K562 (cell line): ENCODE measurements around the gene DNAJB12. TPM values are rescaled to one million over a fixed set of nuclear protein-coding genes. Genes with fewer than 3 reads are reported as not detected.

Experiments
- ATAC-seq: fragments of 200-7000 bp; cut with Tn5 transposase; 3 replicates; pipeline ENCODE4 v1.9.1; 2020; ENCODE audit warnings: moderate library complexity
- BruUV-seq: library from RNA; stranded (reverse); fragments of 400-500 nt; replicated peaks from 2 replicates; lab custom pipeline; 2021; lab: Mats Ljungman, UMichigan
- CTCF ChIA-PET: fragments of 300-600 bp; formaldehyde crosslinking; extraction: SDS; loops from one replicate; lab custom pipeline; 2021; ENCODE audit warnings: low intra/inter-chr PET ratio; lab: Yijun Ruan, JAX
- POLR2A ChIA-PET: fragments of 300-600, 350-650 bp; sonication (Branson Sonifier 250); formaldehyde crosslinking; extraction: SDS; loops from one replicate; lab custom pipeline; 2021; ENCODE audit warnings: antibody characterized with exemption, inconsistent platforms; lab: Yijun Ruan, JAX
- DNase-seq, 4 experiments: peaks; one replicate each; pipeline versions ENCODE4 v3.0.0 to v3.0.0-alpha.2; 2011 to 2018; ENCODE audit warnings: low spot score in 3 of 4, mixed read lengths in 3 of 4; ENCODE audit errors: extremely low read depth in 1 of 4
- FAIRE-seq: peaks from 2 replicates; lab custom pipeline; 2011; peaks lifted over from hg19 to GRCh38; lab: Jason Lieb, UNC
- H2AFZ ChIP-seq: 2 replicates; pipeline ENCODE4 v1.6.0; 2011; ENCODE audit warnings: low read depth, low read length, control low read depth, inconsistent platforms
- H3K27ac ChIP-seq: fragments of 200-600 bp; 3 replicates; pipeline ENCODE4 v1.8.0; 2011; ENCODE audit warnings: low read depth, mild to moderate bottlenecking, control low read depth, inconsistent platforms, low read length, moderate library complexity, mixed read lengths; ENCODE audit errors: extremely low read depth
- H3K27me3 ChIP-seq, 2 experiments: fragments of 300-600 bp in 1 of 2; 2 replicates in 1 of 2; 3 replicates in 1 of 2; pipeline versions ENCODE4 v1.6.0 to v1.8.0; 2011; ENCODE audit warnings: inconsistent platforms in 2 of 2, low read length in 2 of 2, mild to moderate bottlenecking in 1 of 2, mixed read lengths in 1 of 2, moderate library complexity in 1 of 2; ENCODE audit not compliant: control insufficient read depth in 2 of 2, insufficient read depth in 2 of 2
- H3K36me3 ChIP-seq: fragments of 300-600 bp; 3 replicates; pipeline ENCODE4 v1.8.0; 2011; ENCODE audit warnings: mild to moderate bottlenecking, low read length, inconsistent platforms; ENCODE audit not compliant: control insufficient read depth, insufficient read depth
- H3K4me1 ChIP-seq, 2 experiments: fragments of 200-600 bp in 1 of 2; replicated peaks in 1 of 2; 2 replicates in 1 of 2; 3 replicates in 1 of 2; pipeline versions ENCODE4 v1.5.1 to v1.8.0; 2011; ENCODE audit warnings: inconsistent platforms in 2 of 2, low read length in 2 of 2, mild to moderate bottlenecking in 1 of 2, mixed read lengths in 1 of 2, moderate library complexity in 1 of 2; ENCODE audit not compliant: control insufficient read depth in 2 of 2, insufficient read depth in 2 of 2
- H3K4me2 ChIP-seq: 2 replicates; pipeline ENCODE4 v1.6.1; 2011; ENCODE audit warnings: low read length, control low read depth, inconsistent platforms, mixed read lengths; ENCODE audit not compliant: insufficient read depth
- H3K4me3 ChIP-seq: fragments of 200-600 bp; sonication (generic), shearing (Covaris generic); 2 replicates; pipeline ENCODE4 v1.5.1; 2016; ENCODE audit warnings: control low read depth, inconsistent platforms
- H3K79me2 ChIP-seq: fragments of 200-600 bp; 3 replicates; pipeline ENCODE4 v1.8.0; 2011; ENCODE audit warnings: low read length, inconsistent platforms; ENCODE audit not compliant: control insufficient read depth, insufficient read depth
- H3K9ac ChIP-seq, 2 experiments: 2 replicates each; pipeline versions ENCODE4 v1.6.0 to v1.6.1; 2011; ENCODE audit warnings: low read depth in 2 of 2, low read length in 2 of 2, control low read depth in 1 of 2, inconsistent platforms in 1 of 2, mild to moderate bottlenecking in 1 of 2, mixed read lengths in 1 of 2; ENCODE audit not compliant: insufficient read depth in 1 of 2
- H3K9me1 ChIP-seq: one replicate; pipeline ENCODE4 v1.6.0; 2011; ENCODE audit warnings: inconsistent platforms, mild to moderate bottlenecking, low read length, moderate library complexity; ENCODE audit not compliant: control insufficient read depth, insufficient read depth
- H3K9me3 ChIP-seq: replicated peaks from 2 replicates; pipeline ENCODE4 v1.5.1; 2011; ENCODE audit warnings: low read depth, low read length, inconsistent platforms; ENCODE audit not compliant: control insufficient read depth, insufficient read depth
- H4K20me1 ChIP-seq: replicated peaks from 2 replicates; pipeline ENCODE4 v1.6.1; 2011; ENCODE audit warnings: low read length, inconsistent platforms, mixed read lengths; ENCODE audit not compliant: control insufficient read depth, insufficient read depth
- CBX3 ChIP-seq, 2 experiments: IDR thresholded peaks; 1 replicate in 1 of 2; 2 replicates in 1 of 2; pipeline ENCODE4 v1.6.1; 2012; ENCODE audit warnings: inconsistent platforms in 2 of 2, low read length in 2 of 2, borderline replicate concordance in 1 of 2, control low read depth in 1 of 2
- FOXA3 ChIP-seq, 2 experiments: fragments of 450-650 bp in 1 of 2; sonication (generic) in 1 of 2; formaldehyde crosslinking; IDR thresholded peaks in 1 of 2; conservative IDR thresholded peaks in 1 of 2; 2 replicates each; pipeline versions ENCODE4 v1.4.0 to v1.8.0; 2020 to 2022; ENCODE audit warnings: mild to moderate bottlenecking in 2 of 2, missing genetic modification reagents in 1 of 2
- RBM25 ChIP-seq: fragments of 200-400 bp; formaldehyde crosslinking; IDR thresholded peaks from 2 replicates; pipeline ENCODE4 v1.6.1; 2018; ENCODE audit warnings: low read length, low read depth, moderate library complexity; ENCODE audit not compliant: severe bottlenecking
- SRSF7 ChIP-seq: fragments of 200-400 bp; formaldehyde crosslinking; optimal IDR thresholded peaks from 2 replicates; pipeline ENCODE3; 2017; ENCODE audit warnings: mild to moderate bottlenecking, low read depth, low read length
- STAT5A ChIP-seq: IDR thresholded peaks from 2 replicates; pipeline ENCODE4 v1.6.1; 2012; ENCODE audit warnings: low read length, inconsistent platforms, borderline replicate concordance
- TRIM28 ChIP-seq: fragments of 450-650 bp; IDR thresholded peaks from 2 replicates; pipeline ENCODE4 v1.6.1; 2017
- ZNF75A ChIP-seq: fragments of 450-650 bp; formaldehyde crosslinking; IDR thresholded peaks from 2 replicates; pipeline ENCODE4 v1.4.0; 2020; ENCODE audit warnings: mild to moderate bottlenecking
- WGBS: fragments of 100-300 bp; shearing (Covaris generic); methylation state at CpG from one replicate; pipeline ENCODE4 v1.1.6; 2016; ENCODE audit warnings: low coverage, mixed read lengths; ENCODE audit not compliant: insufficient coverage; ENCODE audit errors: missing lambda C conversion rate; 5-methylcytosine and 5-hydroxymethylcytosine counted together
- in situ Hi-C: fragments of 300-500 bp; cut with MboI; formaldehyde crosslinking; loops from 4 replicates; pipeline ENCODE4 v1.15.0; 2018; ENCODE audit warnings: inconsistent platforms, mixed read lengths
- intact Hi-C: fragments of 100-400 bp; cut with micrococcal nuclease; formaldehyde crosslinking; loops from 2 replicates; pipeline ENCODE4 v1.14.2; 2022
- polyA plus RNA-seq, 8 experiments: library from polyadenylated mRNA; depleted of rRNA in 4 of 8; stranded (reverse) in 5 of 8; unstranded in 3 of 8; fragments of >200 nt; fragmentation: Nextera tagmentation in 2 of 8; fragmentation: Illumina TruSeq in 1 of 8; extraction: Ambion mirVana in 2 of 8; extraction: Trizol in 1 of 8; gene quantifications; 2 replicates each; pipeline versions ENCODE4 v1.2.1 to v1.2.3, GENCODE V29; 2011 to 2014; ENCODE audit warnings: inconsistent platforms in 1 of 8, missing spikeins in 1 of 8
- total RNA-seq, 7 experiments: library from RNA; depleted of rRNA in 6 of 7; stranded (reverse); fragments of >200 nt in 6 of 7; fragmentation: Illumina TruSeq in 2 of 7; extraction: Trizol in 2 of 7; gene quantifications; 2 replicates each; pipeline versions ENCODE4 v1.2.1 to v1.2.3, GENCODE V29; 2011 to 2021; ENCODE audit warnings: low replicate concordance in 1 of 7
- TF ChIP-seq, protein P1 (sequence below): fragments of 250-450 bp; sonication (Bioruptor Pico); IDR thresholded peaks from 2 replicates; pipeline ENCODE4 v1.4.0; 2020; ENCODE audit warnings: mild to moderate bottlenecking
- TF ChIP-seq, protein P2 (sequence below): fragments of 450-650 bp; formaldehyde crosslinking; IDR thresholded peaks from 2 replicates; pipeline ENCODE4 v1.4.0; 2022; ENCODE audit warnings: missing genetic modification characterization
- TF ChIP-seq, protein P3 (sequence below): sonication (generic); formaldehyde crosslinking; IDR thresholded peaks from 2 replicates; pipeline ENCODE4 v1.8.1; 2023; ENCODE audit warnings: mild to moderate bottlenecking, missing genetic modification reagents
- TF ChIP-seq, protein P4 (sequence below): sonication (generic); formaldehyde crosslinking; IDR thresholded peaks from 2 replicates; pipeline ENCODE4 v1.8.0; 2022; ENCODE audit warnings: mild to moderate bottlenecking, missing genetic modification reagents
- TF ChIP-seq, protein P5 (sequence below): fragments of 250-450 bp; sonication (Bioruptor Pico); IDR thresholded peaks from 2 replicates; pipeline ENCODE4 v1.5.0; 2021; ENCODE audit warnings: mild to moderate bottlenecking, moderate library complexity

Gene DNAJB12
- total and polyA plus RNA-seq, 9 of the 15 experiments (the other 6 are each of a cell fraction or from before 2014, with no cell fraction given): 3.5 to 31.5 (median 20.3) TPM

DNA sequence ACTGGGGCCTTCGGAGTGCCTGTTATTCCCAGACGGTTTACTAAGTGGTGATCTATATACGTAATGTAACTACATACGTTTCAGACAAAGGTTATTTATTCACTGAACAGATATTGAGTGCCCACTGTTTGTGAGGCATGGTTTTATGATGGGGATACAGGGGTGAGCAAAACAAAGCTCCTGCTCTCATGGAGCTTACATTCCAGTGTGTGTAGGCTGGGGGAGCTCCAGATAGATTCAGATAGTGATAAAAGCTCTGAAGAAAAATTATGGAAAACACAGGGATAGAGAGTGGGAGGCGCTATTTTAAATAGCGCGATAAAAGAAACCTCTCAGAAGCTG lies 466 bp upstream of the DNAJB12 start:
- DNase-seq (no peak), ATAC-seq (no peak), FAIRE-seq (no peak)
- Histone ChIP-seq H3K9me3 (no peaks in the 10 kb centered on the region), H3K9me1 (no peaks in the 10 kb centered on the region), H3K36me3 (peaks cover 34% of the 10 kb centered on the region), H3K9ac (peak overlapping the region; percentile 95 to 98; a peak in 3 of 4 replicates), H3K27ac (peak overlapping the region; percentile 99), H3K4me2 (peak overlapping the region; percentile 98), H3K27me3 (no peaks in the 10 kb centered on the region), H4K20me1 (no peaks in the 10 kb centered on the region; the same call in 1 of the 2 replicates), H2AFZ (peak overlapping the region; percentile 100), H3K79me2 (peaks cover 38% of the 10 kb centered on the region), H3K4me1 (peaks cover 12 to 15% of the 10 kb centered on the region in 2 experiments), H3K4me3 (peak overlapping the region; percentile 94)
- 52% methylated on average over 7 of the region's 7 CpGs for WGBS
- in situ Hi-C loops: no loop called here
- intact Hi-C loops: no loop called here
- TSS peak; percentile 91 for BruUV-seq
- CTCF ChIA-PET: no interaction called here
- POLR2A ChIA-PET: interaction anchor here (0.6 to 6.6 kb wide), 6 partner anchors 9 to 484 kb away, joined by 3 to 57 read pairs (median 3); no protein-coding TSS in a partner anchor
- TF ChIP-seq, protein P1, sequence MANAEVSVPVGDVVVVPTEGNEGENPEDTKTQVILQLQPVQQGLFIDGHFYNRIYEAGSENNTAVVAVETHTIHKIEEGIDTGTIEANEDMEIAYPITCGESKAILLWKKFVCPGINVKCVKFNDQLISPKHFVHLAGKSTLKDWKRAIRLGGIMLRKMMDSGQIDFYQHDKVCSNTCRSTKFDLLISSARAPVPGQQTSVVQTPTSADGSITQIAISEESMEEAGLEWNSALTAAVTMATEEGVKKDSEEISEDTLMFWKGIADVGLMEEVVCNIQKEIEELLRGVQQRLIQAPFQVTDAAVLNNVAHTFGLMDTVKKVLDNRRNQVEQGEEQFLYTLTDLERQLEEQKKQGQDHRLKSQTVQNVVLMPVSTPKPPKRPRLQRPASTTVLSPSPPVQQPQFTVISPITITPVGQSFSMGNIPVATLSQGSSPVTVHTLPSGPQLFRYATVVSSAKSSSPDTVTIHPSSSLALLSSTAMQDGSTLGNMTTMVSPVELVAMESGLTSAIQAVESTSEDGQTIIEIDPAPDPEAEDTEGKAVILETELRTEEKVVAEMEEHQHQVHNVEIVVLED (CRISPR knock-in tag): no peak
- TF ChIP-seq, protein P2, sequence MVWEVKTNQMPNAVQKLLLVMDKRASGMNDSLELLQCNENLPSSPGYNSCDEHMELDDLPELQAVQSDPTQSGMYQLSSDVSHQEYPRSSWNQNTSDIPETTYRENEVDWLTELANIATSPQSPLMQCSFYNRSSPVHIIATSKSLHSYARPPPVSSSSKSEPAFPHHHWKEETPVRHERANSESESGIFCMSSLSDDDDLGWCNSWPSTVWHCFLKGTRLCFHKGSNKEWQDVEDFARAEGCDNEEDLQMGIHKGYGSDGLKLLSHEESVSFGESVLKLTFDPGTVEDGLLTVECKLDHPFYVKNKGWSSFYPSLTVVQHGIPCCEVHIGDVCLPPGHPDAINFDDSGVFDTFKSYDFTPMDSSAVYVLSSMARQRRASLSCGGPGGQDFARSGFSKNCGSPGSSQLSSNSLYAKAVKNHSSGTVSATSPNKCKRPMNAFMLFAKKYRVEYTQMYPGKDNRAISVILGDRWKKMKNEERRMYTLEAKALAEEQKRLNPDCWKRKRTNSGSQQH (CRISPR knock-in tag): no peak
- peak in 1 of 2 experiments; percentile 36; a peak in 1 of 4 replicates for TF ChIP-seq FOXA3 (CRISPR knock-in tag; conservative IDR thresholded peaks at IDR 0.05 in 1 of 2, IDR thresholded peaks at IDR 0.05 in 1 of 2)
- peak in 1 of 2 experiments; percentile 4; a peak in 1 of 3 replicates for TF ChIP-seq CBX3 (IDR thresholded peaks at IDR 0.05; ENCODE audit: borderline replicate concordance in 1 of 2, low read length in 2 of 2)
- TF ChIP-seq, protein P3, sequence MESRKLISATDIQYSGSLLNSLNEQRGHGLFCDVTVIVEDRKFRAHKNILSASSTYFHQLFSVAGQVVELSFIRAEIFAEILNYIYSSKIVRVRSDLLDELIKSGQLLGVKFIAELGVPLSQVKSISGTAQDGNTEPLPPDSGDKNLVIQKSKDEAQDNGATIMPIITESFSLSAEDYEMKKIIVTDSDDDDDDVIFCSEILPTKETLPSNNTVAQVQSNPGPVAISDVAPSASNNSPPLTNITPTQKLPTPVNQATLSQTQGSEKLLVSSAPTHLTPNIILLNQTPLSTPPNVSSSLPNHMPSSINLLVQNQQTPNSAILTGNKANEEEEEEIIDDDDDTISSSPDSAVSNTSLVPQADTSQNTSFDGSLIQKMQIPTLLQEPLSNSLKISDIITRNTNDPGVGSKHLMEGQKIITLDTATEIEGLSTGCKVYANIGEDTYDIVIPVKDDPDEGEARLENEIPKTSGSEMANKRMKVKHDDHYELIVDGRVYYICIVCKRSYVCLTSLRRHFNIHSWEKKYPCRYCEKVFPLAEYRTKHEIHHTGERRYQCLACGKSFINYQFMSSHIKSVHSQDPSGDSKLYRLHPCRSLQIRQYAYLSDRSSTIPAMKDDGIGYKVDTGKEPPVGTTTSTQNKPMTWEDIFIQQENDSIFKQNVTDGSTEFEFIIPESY (CRISPR knock-in tag): peak; percentile 74; the same call in 1 of the 2 replicates
- TF ChIP-seq, protein P4, sequence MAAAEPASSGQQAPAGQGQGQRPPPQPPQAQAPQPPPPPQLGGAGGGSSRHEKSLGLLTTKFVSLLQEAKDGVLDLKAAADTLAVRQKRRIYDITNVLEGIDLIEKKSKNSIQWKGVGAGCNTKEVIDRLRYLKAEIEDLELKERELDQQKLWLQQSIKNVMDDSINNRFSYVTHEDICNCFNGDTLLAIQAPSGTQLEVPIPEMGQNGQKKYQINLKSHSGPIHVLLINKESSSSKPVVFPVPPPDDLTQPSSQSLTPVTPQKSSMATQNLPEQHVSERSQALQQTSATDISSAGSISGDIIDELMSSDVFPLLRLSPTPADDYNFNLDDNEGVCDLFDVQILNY (CRISPR knock-in tag): no peak
- no peak for TF ChIP-seq RBM25
- no peak for TF ChIP-seq ZNF75A (CRISPR knock-in tag)
- TF ChIP-seq, protein P5, sequence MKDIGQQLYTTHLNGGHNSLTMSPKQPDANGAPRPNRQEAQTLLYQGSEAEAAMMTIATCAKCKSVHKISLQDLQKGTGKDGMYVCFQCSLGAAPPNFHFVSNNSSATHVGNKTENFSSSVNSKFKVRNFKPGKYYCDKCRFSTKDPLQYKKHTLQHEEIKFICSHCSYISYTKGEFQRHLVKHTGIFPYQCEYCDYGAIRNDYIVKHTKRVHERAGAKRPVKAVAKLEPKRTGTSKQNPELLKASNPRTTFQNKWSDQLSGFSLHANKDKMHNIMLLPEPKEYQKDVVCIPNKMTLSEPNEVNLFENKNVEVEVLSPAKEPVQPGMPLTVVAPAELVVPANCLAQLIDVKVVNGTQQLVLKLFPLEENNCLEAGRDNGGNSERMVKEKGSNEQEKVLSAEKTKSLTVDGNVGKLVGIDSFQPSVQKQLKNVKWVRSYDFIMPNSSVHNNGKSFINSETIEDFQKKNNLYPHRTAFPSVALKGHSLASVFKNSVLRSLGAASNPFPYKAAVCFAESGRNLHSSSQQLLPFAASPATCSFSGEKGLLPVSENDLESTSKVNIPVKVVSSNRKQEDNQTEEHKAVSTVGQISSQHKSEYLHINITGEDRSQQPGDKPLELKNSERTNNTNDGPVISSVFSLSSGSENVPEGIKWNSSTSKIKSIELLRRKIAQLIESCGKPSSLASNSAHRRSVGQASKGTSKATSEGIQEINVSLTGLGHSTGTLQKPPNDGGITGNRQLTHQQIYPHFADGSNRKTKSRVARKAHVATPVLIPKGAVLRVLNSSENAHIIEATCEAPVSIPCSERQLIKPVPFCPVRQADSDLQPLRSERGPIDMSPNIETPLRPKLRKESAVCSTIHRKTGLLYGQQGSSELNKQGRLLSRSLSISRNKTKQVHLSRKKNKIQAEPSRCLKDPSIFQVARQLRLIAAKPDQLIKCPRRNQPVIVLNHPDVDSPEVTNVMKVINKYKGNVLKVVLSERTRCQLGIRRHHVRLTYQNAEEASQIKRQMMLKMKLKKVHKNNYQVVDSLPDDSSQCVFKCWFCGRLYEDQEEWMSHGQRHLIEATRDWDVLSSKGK: no peak
- TF ChIP-seq SRSF7: no peak
- TF ChIP-seq TRIM28: 0 out of 2 replicates have a peak, but pooled peaks have one; percentile 9
- no peak for TF ChIP-seq STAT5A
